HG03439 (cell line): Measurements from ENCODE around the gene NT5C2.
"Not testable (repeated sequence)": the region's sequence is repeated elsewhere in the genome, so short reads cannot be mapped to it uniquely, and the experiment has no call there.

Experiments used
- ATAC-seq: cut with Tn5 transposase; IDR thresholded peaks from one replicate; pipeline ENCODE4 v1.9.1; 2021; ENCODE audit warnings: mild to moderate bottlenecking, moderate library complexity; ENCODE audit not compliant: unreplicated experiment

Gene NT5C2

DNA sequence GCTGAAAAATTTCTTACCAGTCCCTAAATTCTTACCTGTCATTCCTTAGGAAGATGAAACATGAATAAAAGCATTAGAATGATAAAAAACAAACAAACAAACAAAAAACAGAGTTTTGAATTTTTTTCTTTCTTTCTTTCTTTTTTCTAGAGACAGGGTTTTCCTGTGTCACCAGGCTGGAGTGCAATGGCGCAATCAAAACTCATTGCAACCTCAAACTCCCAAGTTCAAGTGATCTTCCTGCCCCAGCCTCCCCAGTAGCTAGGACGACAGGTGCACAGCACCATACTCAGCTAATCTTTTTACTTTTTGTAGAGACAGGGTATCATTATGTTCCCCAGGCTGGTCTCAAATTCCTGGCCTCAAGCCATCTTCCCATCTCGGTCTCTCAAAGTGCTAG is 26.5 kb downstream of the NT5C2 start:
- no peak for ATAC-seq

DNA sequence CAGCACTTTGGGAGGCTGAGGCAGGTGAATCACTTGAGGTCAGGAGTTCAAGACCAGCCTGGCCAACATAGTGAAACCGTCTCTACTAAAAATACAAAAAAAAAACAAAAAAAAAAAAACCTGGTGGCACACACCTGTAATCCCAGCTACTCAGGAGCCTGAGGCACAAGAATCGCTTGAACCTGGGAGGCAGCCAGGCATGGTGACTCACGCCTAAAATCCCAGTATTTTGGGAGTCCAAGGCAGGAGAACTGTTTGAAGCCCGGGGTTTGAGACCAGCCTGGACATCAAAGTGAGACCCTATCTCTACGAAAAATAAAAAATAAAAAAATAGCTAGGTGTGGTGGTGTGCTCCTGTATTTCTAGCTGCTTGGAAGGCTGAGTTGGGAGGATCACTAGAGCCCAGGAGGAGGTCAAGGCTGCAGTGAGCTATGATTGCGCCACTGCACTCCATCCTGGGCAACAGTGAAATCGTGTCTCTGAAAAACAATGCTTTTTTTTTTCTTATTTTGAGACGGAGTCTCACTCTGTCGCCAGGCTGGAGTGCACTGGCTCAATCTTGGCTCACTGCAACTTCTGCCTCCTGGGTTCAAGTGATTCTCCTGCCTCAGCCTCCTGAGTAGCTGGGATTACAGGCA is 29.2 kb downstream of the NT5C2 start:
- ATAC-seq, result not testable (repeated sequence)

DNA sequence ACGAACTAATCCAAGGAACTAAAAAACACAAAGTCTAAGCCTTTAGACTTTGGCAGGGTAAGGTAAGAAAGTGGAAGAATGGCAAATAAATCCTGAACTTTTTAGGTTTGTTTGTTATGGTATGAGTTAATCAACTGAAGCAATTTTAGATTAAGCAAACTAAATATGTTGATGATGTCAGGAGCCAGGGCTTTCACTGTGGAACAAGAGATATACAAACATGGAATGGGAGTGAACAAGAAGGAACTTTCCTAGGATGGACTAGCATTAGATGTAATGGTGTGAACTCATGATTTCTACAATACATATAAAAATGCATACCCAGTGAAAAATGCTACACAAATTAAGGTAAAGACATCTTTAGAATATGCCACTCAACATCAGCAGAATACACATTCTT is 35.8 kb downstream of the NT5C2 start:
- no peak for ATAC-seq

DNA sequence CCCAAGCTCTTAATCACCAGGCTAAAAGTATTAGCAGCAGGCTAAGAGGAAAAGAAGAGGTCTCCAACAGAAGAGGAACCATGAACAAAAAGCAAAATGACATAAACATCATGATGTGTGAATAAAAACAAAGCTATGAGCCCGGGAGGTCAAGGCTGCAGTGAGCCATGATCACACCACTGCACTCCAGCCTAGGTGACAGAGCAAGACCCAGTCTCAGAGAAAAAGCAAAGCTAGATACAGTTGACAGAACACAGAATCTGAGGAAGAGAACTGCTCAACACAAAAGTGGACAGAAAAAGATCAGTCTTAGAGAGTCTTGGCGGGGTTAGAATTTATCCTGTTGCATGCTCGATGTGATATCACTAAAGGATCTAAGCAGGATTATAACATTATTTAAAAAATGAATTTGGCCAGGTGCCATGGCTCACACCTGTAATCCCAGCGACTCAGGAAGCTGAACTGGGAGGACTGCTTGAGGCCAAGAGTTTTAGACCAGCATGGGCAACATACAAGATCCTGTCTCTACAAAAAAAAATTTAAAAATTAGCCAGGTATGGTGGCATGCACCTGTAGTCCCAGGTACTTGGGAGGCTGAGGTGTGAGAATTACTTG is 37.5 kb downstream of the NT5C2 start:
- no peak for ATAC-seq

DNA sequence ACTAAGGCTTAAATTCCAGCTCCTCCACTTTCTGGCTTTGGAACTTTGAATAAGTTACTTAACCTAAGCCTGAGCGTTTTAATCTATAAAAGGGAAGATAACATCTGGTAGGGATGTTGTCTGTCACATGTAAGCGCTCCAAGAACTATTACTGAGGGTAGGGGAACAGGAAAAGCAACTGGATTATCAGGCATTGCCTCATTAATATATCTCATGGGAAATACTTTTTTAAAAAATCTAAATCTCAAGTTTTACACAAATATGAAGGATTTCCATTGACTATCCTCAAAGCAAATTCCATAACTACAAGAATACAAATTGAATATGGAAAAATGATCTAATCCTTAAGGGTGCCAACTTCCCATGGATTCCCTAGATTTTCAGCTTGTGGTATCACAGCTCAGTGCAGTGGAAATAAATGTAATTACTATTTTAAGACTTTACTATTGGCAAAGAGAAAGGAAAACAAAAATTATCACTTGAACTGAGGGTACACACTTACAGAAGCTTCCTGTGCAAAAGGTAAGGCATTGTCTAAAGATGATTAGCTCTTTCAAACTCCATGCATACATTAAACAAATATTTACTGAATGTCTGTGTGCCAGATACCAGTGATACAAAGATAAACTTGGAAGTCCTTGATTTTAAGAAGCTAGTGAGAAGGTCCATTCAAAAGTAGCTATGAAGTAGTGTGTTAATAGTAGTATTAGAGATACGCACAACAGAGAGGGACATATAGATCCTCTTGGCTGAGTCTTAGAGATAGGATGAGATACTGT is 38.4 kb downstream of the NT5C2 start:
- no peak for ATAC-seq

DNA sequence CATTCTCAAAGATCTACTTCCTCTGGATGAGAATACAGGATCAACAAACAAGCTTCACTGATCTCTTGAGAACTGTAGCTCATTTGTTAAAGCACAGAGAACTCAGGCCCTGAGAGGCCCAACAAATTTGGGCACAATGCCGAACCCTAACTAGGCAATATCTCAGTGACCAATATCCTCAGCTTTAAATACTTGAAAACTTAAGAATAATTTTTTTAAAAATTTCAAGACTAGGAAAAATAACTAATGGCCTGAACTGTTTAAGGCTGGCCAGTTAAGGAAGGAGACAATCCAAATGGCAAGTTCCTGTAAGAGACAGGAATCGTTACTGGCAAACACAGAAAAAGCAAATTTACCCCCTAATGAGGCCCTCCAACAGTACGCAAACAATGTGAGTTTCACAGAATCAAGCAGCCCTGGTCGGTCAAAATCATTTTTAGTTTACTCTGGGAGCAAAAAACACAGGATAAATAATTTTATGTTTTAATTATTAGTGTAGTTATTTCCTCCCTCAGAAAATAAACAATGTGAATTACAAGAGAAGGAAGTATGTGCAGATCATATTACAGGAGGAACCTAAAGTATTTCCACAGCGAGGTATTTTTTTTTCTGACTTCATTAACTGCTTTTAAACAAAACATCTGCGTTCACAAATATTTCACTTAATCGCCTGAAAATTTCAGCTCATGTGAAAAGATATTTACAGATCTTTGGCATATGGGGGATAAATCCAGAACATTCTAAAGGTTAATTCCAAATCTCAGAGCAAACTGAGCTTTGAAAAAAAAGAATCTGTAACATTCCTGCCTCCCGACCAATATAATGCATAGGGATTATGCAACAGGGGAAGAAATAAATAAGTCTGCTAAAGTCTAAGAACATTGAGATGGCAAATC is 39.5 kb downstream of the NT5C2 start:
- no peak for ATAC-seq

DNA sequence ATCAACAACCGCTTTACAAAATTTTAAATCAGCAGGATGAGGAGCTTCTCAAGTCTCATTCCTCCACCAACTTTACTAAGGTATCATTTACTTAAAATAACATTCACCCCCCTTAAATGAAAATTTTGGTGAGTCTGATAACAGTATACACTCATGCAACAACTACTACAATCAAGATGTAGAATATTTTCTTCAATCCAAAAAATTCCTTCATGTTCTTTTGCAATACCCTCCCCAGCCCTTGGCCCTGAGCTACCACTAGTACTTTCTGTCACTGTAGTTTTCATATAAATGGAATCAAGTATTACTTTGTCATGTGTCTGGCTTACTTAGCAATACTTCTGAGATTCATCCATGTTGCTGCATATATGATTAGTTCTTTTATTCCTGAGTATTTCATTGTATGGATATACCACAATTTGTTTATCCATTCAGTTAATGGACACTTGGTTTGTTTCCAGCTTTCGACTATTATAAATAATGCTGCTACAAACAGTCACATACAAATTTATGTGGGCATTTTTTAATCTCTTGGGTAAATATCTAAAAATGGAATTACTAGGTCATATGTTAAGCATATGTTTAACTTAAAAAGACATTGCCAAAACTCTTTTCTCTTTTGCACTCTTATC is 43.0 kb downstream of the NT5C2 start:
- no peak for ATAC-seq

DNA sequence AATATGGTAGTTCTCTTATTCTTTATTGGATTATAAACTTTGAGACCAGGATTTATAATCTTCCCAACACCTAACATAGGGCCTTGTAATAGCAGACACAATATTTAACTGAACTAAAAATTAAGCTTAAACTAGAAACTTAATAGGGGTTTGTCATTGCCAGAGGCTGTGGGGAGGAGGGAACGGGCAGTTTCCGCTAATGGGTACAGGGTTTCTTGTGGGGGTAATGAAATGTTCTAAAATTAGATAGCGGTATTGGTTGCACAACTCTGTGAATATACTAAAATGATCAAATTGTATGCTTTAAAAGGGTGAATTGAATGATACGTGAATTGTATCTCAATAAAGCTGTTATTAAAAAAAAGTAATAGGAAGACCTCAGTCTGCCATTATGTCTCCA is 45.4 kb downstream of the NT5C2 start:
- no peak for ATAC-seq

DNA sequence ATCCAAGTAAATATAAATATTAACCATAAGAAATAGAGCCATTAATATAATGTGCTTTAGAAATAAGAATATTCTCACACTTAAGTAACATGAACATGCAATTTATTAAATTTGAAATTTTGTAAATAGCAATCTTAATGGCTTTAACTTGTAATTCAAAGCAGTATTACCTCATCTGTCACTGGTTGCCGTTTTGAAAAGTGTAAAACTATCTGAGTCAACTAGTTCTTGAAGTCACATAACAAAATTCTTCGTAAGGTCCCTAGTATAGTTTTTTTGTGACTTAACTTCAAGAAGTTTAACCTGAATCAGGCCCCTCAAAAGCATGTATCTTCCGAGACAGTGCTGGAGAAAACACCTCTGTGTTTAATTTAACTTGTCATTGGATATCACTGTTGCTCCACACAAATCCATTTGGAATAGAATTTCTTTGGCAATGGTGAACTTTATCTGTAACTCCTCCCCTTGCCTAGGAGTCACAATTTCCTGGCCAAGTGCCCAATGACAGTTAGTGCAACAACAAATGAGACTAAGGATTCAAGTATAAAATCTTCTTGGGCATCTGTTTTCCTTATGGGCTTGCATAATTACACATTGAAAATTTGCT is 47.1 kb downstream of the NT5C2 start:
- no peak for ATAC-seq

DNA sequence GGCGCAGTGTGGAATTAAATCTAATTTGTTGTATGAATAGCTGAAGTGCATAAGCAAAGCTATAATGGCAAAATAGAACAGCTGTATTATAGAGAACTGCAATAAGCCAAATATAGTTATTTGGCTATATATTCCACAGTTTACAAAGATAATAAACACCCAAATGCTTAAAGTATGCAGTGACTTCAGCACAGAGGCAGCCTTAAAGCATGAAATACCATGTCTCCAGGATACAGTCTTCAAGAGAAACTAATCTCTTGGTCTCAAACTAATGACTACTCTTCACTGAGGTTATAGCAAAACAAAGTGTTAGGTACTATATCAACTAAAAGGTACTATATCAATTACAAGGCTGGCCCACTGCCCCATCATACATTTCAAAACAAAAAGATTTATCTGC is 48.0 kb downstream of the NT5C2 start:
- ATAC-seq, result no peak

DNA sequence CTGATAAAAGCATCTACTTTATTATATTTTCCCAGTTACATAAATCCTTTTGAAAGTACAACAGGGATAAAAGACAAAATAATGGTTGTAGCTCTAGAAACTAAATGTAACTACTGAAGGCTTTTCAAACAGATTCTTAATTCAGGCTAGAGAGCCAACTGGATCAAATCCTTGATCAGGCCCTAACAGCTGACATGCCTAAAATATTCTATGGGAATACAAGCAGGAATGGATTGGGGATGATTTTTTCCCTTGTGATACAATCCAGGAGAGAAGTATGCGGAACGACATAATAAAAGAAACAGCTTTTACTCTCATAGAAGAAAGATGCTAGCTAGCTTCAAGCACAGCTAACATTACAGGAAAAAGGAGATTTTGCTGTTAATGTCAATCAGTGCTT is 49.0 kb downstream of the NT5C2 start:
- ATAC-seq, result no peak

DNA sequence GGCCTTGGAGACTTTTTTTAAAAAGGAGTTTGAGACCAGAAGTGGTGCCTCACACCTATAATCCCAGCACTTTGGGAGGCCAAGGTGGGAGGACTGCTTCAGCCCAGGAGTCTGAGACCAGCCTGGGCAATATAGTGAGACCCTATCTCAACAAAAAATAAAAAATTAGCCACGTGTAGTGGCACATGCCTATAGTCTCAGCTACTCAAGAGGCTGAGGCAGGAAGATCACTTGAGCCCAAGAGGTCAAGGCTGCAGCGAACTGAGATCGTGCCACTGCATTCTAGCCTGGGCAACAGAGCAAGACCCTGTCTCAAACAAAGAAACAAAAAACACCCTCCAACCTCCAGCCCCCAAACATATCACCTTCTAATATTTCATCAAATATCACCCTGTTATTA is 49.4 kb downstream of the NT5C2 start:
- not testable (repeated sequence) for ATAC-seq

DNA sequence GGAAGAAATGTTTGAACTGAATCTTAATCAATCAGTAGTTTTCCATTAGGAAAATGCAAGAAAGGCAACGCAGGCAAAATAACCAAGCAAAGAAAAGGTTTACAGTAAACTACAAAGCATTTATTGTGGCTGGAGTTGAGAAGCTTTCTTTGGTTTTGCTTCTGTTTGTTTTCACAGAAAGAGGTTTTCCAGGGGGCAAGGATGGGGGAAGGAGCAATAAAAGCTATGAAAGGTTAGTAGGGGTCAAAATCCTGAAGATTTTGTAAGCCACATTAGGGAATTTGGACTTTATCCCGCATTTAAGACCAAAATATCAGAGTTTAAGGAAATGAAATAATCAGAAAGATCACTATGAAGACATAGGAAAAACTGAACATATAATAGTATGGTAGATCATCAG is 51.1 kb downstream of the NT5C2 start:
- ATAC-seq, result no peak

DNA sequence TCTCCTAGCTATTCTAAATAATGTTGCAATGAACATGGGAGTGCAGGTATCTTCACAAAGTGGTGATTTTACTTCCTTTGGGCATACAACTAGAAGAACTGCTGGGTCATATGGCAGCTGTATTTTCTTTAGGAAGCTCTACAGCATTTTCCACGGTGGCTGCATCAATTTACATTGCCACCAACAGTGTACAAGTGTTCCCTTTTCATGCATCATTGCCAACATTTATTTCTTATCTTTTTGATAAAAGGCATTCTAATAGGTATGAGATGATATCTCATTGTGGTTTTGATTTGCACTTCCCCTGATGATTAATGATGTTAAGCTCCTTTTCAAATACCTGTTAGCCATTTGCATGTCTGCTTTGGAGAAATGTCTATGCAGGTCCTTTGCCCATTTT is 52.6 kb downstream of the NT5C2 start:
- ATAC-seq, result no peak

DNA sequence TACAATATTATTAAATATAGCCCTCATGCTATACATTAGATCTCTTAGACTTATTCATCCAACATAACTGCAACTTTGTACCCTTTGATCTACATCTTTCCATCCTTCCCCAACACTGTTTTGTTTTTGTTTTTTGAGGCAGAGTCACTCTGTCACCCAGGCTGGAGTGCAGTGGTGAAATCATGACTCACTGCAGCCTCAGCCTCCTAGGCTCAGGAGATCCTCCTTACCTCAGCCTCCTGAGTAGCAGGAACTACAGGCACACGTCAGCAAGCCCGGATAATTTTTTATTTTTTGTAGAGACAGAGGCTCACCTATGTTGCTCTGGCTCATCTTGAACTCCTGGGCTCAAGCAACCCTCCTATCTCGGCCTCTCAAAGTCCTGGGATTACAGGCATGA is 53.3 kb downstream of the NT5C2 start:
- no peak for ATAC-seq

DNA sequence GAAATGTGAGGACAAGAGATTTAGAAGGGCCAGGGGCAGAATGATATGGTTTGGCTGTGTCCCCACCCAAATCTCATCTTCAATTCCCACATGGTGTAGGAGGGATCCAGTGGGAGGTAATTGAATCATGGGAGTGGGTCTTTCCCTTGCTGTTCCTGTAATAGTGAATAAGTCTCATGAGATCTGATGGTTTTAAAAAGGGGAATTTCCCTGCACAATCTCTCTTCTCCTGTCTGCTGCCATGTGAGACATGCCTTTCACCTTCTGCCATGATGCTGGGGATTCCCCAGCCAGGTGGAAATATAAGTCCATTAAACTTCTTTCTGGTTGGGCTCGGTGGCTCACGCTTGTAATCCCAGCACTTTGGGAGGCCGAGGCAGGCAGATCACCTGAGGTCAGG is 57.9 kb downstream of the NT5C2 start:
- not testable (repeated sequence) for ATAC-seq

DNA sequence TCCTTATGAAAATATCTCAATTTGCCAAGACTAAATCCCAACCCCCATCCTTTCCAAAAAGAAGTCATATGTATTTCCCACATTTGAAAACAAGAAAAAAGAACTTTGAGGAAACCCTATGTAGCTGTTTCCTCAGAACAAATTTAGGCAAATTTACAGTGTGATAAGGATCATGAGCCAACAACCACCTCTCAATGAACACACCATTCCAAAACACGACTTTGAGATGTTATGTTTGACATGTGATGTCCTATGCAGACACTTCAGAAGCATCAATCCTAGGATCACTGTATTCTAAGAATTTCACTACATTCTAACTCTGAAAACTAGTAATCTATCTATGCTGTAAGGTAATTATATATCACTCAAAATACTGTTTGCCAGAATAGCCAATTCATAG is 62.2 kb downstream of the NT5C2 start:
- no peak for ATAC-seq

DNA sequence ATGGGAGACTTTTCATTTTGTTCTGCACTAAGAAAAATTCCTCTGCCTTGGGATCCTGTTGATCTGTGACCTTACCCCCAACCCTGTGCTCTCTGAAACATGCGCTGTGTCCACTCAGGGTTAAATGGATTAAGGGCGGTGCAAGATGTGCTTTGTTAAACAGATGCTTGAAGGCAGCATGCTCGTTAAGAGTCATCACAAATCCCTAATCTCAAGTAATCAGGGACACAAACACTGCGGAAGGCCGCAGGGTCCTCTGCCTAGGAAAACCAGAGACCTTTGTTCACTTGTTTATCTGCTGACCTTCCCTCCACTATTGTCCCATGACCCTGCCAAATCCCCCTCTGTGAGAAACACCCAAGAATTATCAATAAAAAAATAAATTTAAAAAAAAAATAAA is 62.9 kb downstream of the NT5C2 start:
- ATAC-seq, result not testable (repeated sequence)

DNA sequence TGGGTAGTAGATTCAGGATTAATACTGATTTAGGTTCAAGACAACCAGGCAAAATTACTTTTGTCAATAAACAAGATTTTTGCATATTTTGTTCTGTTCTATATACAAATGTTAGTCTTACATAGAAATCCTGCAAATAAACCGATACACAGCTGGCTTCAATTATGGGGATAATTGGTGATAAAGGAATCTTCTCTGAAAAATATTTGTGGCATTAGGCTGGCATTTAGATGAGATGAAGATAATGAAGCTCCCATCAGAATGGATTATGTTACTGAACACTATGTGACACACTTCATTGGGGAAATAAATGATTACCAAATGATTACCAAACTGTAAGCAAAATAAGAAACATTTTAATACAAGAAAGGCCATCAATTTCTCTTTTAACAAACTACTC is 65.8 kb downstream of the NT5C2 start:
- ATAC-seq, result no peak
